Measurements from ENCODE around the gene PEX11A. TPM values are rescaled to one million over a fixed set of nuclear protein-coding genes. Genes with fewer than 3 reads are reported as not detected.

The PEX11A gene, protein sequence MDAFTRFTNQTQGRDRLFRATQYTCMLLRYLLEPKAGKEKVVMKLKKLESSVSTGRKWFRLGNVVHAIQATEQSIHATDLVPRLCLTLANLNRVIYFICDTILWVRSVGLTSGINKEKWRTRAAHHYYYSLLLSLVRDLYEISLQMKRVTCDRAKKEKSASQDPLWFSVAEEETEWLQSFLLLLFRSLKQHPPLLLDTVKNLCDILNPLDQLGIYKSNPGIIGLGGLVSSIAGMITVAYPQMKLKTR
- total RNA-seq (2022; extraction: Qiagen RNA extraction; ENCODE audit: low read depth) = 6.3 to 7.4 TPM (median 6.9 TPM) in 5 replicates

DNA sequence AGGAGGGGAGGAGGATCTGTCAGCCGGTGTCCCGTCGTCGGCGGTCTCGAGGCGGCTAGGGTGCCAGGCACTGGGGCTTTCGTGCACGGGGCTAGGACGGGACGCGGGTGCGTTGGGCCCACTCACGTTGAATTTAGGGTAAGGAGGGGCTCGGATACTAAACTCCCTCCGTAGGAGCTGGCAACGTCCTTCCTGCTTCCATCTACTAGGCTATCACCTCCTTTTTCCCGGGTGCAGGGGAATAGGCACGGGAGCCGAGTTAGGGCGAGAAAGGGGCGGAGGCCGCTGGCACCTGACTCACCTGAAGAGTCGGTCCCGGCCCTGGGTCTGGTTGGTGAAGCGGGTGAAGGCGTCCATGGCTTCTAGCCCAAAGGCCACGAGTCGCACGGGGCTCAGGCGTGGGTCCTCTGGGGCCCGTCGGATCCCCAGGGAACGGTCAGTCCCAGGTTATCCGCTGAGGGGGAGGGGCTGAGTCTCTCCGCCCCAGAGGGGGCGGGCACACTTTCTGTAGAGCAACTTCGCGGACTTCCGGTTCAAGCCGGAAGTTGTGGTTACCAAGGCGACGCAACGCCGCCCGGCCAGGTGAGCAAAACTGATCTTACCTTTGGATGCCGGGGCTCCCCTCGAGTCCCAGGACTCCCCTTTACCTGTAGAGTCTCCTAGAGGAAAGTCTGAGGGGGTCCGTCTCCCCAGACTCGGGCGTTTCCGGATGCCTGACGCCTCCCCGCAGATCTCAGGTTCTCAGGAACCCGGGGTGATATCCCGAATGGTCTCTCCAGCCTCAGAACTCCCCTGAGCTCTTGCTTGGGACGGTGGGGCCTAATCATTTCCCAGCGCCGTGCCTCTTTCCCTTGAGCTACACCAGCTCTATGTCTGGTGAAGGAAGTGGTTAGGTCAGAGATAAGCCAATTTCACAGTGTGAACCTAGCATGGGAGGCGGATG is at the start of gene PEX11A, which contains the start of gene WDR93:
Gene PEX11A (minus strand): TSS at position 479 of the 943 bp plus-strand sequence. CDS start 122 bp downstream, at position 357.
Gene WDR93 (plus strand): TSS at position 536 of the 943 bp plus-strand sequence. CDS start 10,936 bp downstream, outside the sequence.

DNA sequence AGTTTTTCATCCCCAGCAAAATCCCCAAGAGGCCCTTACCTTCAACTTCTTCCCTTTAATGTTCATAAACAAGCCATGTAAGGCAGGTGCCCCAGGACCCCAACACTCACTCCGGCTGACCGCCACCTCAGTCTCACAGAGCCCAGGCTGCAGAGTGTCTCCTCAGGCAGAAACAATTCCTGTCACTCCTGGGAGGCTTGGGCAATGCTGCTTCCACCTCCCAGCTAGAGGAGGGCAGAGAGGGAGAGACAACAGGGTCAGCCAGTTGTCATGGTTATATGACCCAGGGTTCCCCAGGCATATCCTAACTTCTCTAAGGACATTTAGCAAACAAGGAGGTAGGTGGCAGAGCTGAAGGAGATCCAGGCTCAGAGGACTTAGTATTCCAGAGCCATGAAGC is 11.3 kb downstream of the PEX11A start, which contains the start of gene PLIN1:
Gene PLIN1 (minus strand): TSS at position 156 of the 400 bp plus-strand sequence. CDS start 1,878 bp downstream, outside the sequence.

DNA sequence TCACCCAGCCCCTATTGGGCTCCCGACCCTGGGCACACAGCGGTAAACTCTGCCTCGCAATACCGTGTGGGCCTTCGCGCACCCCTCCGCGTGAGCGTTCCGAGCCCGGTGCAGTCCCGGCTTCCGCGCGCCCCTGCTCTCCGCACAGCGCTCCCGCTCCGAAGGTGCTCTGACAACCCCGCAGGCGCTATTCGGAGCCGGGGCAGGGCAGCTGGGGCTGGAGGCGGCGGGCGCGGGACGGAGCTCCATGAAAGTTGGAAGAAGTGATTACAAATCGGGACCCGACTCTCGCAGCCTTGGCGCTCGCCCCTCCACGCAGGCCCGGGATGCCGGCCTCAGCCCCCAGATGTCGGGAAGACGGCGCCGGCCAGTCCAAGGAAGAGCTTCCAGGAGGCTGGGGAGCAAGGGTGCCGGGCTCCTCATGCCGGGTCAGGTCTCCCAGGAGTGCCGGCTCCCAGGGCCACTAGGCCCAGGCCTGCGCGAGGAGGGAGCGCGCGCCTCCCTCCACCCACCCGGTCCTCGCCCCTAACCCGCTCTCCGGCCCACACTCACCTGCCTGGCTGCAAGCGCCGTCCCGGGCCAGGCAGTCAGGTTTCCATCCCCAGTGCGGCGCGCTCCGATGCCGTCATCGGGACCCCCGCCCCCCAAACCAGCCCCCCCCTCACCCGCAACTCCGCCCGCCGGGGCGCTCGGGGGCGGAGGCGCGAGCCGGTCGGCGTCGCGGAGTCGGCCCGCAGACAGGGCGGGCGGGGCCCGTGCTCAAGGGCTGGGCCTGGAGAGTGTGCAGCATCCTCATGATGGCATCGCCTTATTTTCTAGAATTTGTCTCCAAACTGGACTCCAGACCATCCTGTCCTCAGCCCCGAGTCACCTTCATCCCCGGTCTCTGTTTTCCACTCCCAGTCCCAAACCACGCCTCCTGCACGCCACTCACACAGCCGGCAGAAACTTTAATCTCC is 35.4 kb downstream of the PEX11A start, which contains the start of gene KIF7:
Gene KIF7 (minus strand): TSS at position 621 of the 959 bp plus-strand sequence. CDS start 2,537 bp downstream, outside the sequence.

Other genes with a start within 250 kb of the PEX11A start
- gene RHCG, start 194.2 kb downstream of the PEX11A start, total RNA-seq (2022; extraction: Qiagen RNA extraction; ENCODE audit: low read depth) = 30.6 to 43.6 TPM (median 33.0 TPM) in 5 replicates
- 10.8 to 14.5 TPM (median 13.7 TPM) in 5 replicates for gene TICRR, start 115.3 kb downstream of the PEX11A start, total RNA-seq (2022; extraction: Qiagen RNA extraction; ENCODE audit: low read depth)
- gene KIF7, start 35.3 kb downstream of the PEX11A start, total RNA-seq (2022; extraction: Qiagen RNA extraction; ENCODE audit: low read depth) = 3.1 to 5.7 TPM (median 3.9 TPM) in 5 replicates
- 0.06 to 0.09 TPM (median 0.07 TPM) in 3 of 5 replicates, not detected in the others for gene PLIN1, start 11.4 kb downstream of the PEX11A start, total RNA-seq (2022; extraction: Qiagen RNA extraction; ENCODE audit: low read depth)
- 0.15 to 0.17 TPM (median 0.15 TPM) in 3 of 5 replicates, not detected in the others for gene WDR93, start 57 bp upstream of the PEX11A start, total RNA-seq (2022; extraction: Qiagen RNA extraction; ENCODE audit: low read depth)
- 2.1 to 6.8 TPM (median 6.1 TPM) in 5 replicates for gene MESP1, start 60.5 kb upstream of the PEX11A start, total RNA-seq (2022; extraction: Qiagen RNA extraction; ENCODE audit: low read depth)
- 0.26 to 0.67 TPM (median 0.42 TPM) in 5 replicates for gene MESP2, start 85.6 kb upstream of the PEX11A start, total RNA-seq (2022; extraction: Qiagen RNA extraction; ENCODE audit: low read depth)
- gene ANPEP, start 124.1 kb upstream of the PEX11A start, total RNA-seq (2022; extraction: Qiagen RNA extraction; ENCODE audit: low read depth) = 29.5 to 36.6 TPM (median 36.3 TPM) in 5 replicates
- 33.2 to 83.7 TPM (median 43.5 TPM) in 5 replicates for gene AP3S2, start 203.2 kb upstream of the PEX11A start, total RNA-seq (2022; extraction: Qiagen RNA extraction; ENCODE audit: low read depth)
- 8.9 to 12.6 TPM (median 12.2 TPM) in 5 replicates for gene ARPIN, start 222.2 kb upstream of the PEX11A start, total RNA-seq (2022; extraction: Qiagen RNA extraction; ENCODE audit: low read depth)

All from A549 treated with RU486 at 1 μM for 4 hours (cell line).